CD8-positive, alpha-beta memory T cell (primary cell): ENCODE results near the gene MAML2. TPM values are rescaled to one million over a fixed set of nuclear protein-coding genes. Genes with fewer than 3 reads are reported as not detected.

Experiments
- polyA plus RNA-seq: library from polyadenylated mRNA; unstranded; fragments of 300-500 nt; fragmentation: Illumina TruSeq; gene quantifications from one replicate; pipeline ENCODE4 v1.2.3, GENCODE V29; 2021
- total RNA-seq, 2 experiments: library from RNA; stranded (reverse); gene quantifications; one replicate each; pipeline ENCODE4 v1.2.3, GENCODE V29; 2021

Gene MAML2
- total and polyA plus RNA-seq, 3 experiments from 2014 or later: 11.1 to 15.9 (median 15.6) TPM

Other genes starting within 250 kb of the MAML2 start
- 10 to 100 TPM; 23.4 to 25.3 TPM for gene CCDC82, start 46.7 kb upstream of the MAML2 start, total RNA-seq
- gene CCDC82, start 46.7 kb upstream of the MAML2 start, polyA plus RNA-seq: 28.2 TPM
- gene JRKL, start 46.8 kb upstream of the MAML2 start, total RNA-seq: 10 to 100 TPM in 1 of 2 experiments, 1 to 10 TPM in 1; 9.7 to 10.4 TPM
- 2.5 TPM for gene JRKL, start 46.8 kb upstream of the MAML2 start, polyA plus RNA-seq